GM12878 (cell line): ENCODE measurements around the gene ZNF710. TPM values are rescaled to one million over a fixed set of nuclear protein-coding genes. Genes with fewer than 3 reads are reported as not detected.

Experiments
- ATAC-seq: fragments of 200-7000 bp; cut with Tn5 transposase; 3 replicates; pipeline ENCODE4 v1.9.1; 2020; ENCODE audit warnings: mild to moderate bottlenecking, moderate library complexity
- BruUV-seq: library from RNA; stranded (reverse); fragments of 400-500 nt; replicated peaks from 2 replicates; lab custom pipeline; 2021; lab: Mats Ljungman, UMichigan
- CTCF ChIA-PET: fragments of 300-600 bp; sonication (Branson Sonifier 250); formaldehyde crosslinking; extraction: SDS; loops from one replicate; lab custom pipeline; 2021; ENCODE audit warnings: inconsistent platforms; lab: Yijun Ruan, JAX
- POLR2A ChIA-PET: fragments of 350-600 bp; formaldehyde crosslinking; extraction: SDS; loops from one replicate; lab custom pipeline; 2021; ENCODE audit warnings: inconsistent platforms; lab: Charles Lee
- RAD21 ChIA-PET: fragments of 300-600 bp; sonication (Branson Sonifier 250); formaldehyde crosslinking; loops from one replicate; lab custom pipeline; 2023; ENCODE audit warnings: antibody characterized with exemption; ENCODE audit not compliant: unreplicated experiment; lab: Charles Lee
- SMC1A ChIA-PET: fragments of 300-600 bp; sonication (Branson Sonifier 250); formaldehyde crosslinking; loops from one replicate; lab custom pipeline; 2023; ENCODE audit not compliant: unreplicated experiment, uncharacterized antibody; lab: Charles Lee
- DNase-seq: peaks from one replicate; pipeline ENCODE4 v3.0.0-alpha.2; 2011; ENCODE audit warnings: low read depth, low spot score
- FAIRE-seq: peaks from 3 replicates; lab custom pipeline; 2011; peaks lifted over from hg19 to GRCh38; lab: Jason Lieb, UNC
- H2AFZ ChIP-seq: 2 replicates; pipeline ENCODE4 v1.6.0; 2011; ENCODE audit warnings: low read depth, low read length, control low read depth; ENCODE audit not compliant: control insufficient read depth
- H3K27ac ChIP-seq: 2 replicates; pipeline ENCODE4 v1.5.1; 2011; ENCODE audit warnings: control low read depth; ENCODE audit not compliant: control insufficient read depth, insufficient read depth
- H3K27me3 ChIP-seq, 2 experiments: replicated peaks in 1 of 2; 2 replicates each; pipeline versions ENCODE4 v1.6.0 to v1.6.1; 2011; ENCODE audit warnings: low read length in 1 of 2; ENCODE audit not compliant: control insufficient read depth in 2 of 2, insufficient read depth in 2 of 2
- H3K36me3 ChIP-seq, 2 experiments: 2 replicates each; pipeline ENCODE4 v1.5.1; 2011; ENCODE audit warnings: low read length in 1 of 2; ENCODE audit not compliant: control insufficient read depth in 2 of 2, insufficient read depth in 2 of 2
- H3K4me1 ChIP-seq: 2 replicates; pipeline ENCODE4 v1.6.1; 2011; ENCODE audit warnings: mild to moderate bottlenecking, low read length, moderate library complexity, mixed read lengths; ENCODE audit not compliant: control insufficient read depth, insufficient read depth
- H3K4me2 ChIP-seq: 2 replicates; pipeline ENCODE4 v1.6.0; 2011; ENCODE audit warnings: control low read depth; ENCODE audit not compliant: control insufficient read depth, insufficient read depth
- H3K4me3 ChIP-seq: fragments of 200-600 bp; sonication (generic); 2 replicates; pipeline ENCODE4 v1.5.1; 2016
- H3K79me2 ChIP-seq: 2 replicates; pipeline ENCODE4 v1.6.0; 2011; ENCODE audit warnings: low read length; ENCODE audit not compliant: control insufficient read depth, insufficient read depth
- H3K9ac ChIP-seq: 2 replicates; pipeline ENCODE4 v1.8.0; 2011; ENCODE audit warnings: low read length, control low read depth, mixed read lengths; ENCODE audit not compliant: control insufficient read depth, insufficient read depth
- H3K9me3 ChIP-seq: replicated peaks from 3 replicates; pipeline ENCODE4 v1.5.1; 2011; ENCODE audit warnings: mild to moderate bottlenecking, low read length; ENCODE audit not compliant: control insufficient read depth, insufficient read depth
- H4K20me1 ChIP-seq: 2 replicates; pipeline ENCODE4 v1.6.0; 2011; ENCODE audit not compliant: control insufficient read depth, insufficient read depth
- HDAC2 ChIP-seq: fragments of 200-600 bp; sonication (generic); IDR thresholded peaks from 2 replicates; pipeline ENCODE4 v1.6.1; 2017
- MTA3 ChIP-seq: IDR thresholded peaks from 2 replicates; pipeline ENCODE4 v1.6.1; 2012; ENCODE audit warnings: low read length, inconsistent platforms, borderline replicate concordance
- WGBS: methylation state at CpG from one replicate; pipeline ENCODE4 v1.1.6; 2016; ENCODE audit warnings: low lambda C conversion rate; ENCODE audit not compliant: insufficient replicate concordance, insufficient coverage; ENCODE audit errors: missing lambda C conversion rate; 5-methylcytosine and 5-hydroxymethylcytosine counted together
- in situ Hi-C: fragments of 300-500 bp; cut with MboI; formaldehyde crosslinking; loops from 9 replicates; pipeline ENCODE4 v1.14.3; 2018; ENCODE audit warnings: mixed read lengths
- intact Hi-C: fragments of 100-400 bp; cut with micrococcal nuclease; formaldehyde crosslinking; loops from one replicate; pipeline ENCODE4 v1.14.2; 2022; ENCODE audit not compliant: unreplicated experiment
- polyA plus RNA-seq, 11 experiments: library from polyadenylated mRNA; depleted of rRNA in 4 of 11; unstranded in 6 of 11; stranded (reverse) in 5 of 11; fragments of >200 nt; fragmentation: Nextera tagmentation in 4 of 11; fragmentation: Illumina TruSeq in 1 of 11; extraction: Ambion mirVana in 4 of 11; extraction: Trizol in 1 of 11; gene quantifications; 1 replicate in 1 of 11; 2 replicates in 10 of 11; pipeline versions ENCODE4 v1.2.1 to v1.2.3, GENCODE V29; 2011 to 2016; ENCODE audit warnings: inconsistent platforms in 2 of 11, missing spikeins in 2 of 11, low read depth in 1 of 11
- total RNA-seq, 4 experiments: library from RNA; depleted of rRNA in 3 of 4; stranded (reverse); fragments of >200 nt in 3 of 4; fragmentation: Illumina TruSeq in 1 of 4; extraction: Trizol in 1 of 4; gene quantifications; 2 replicates each; pipeline versions ENCODE4 v1.2.1 to v1.2.3, GENCODE V29; 2013 to 2021
- TF ChIP-seq, protein P1 (sequence below): fragments of 150-350 bp; IDR thresholded peaks from 2 replicates; pipeline ENCODE4 v1.6.1; 2016; ENCODE audit warnings: low read depth, low read length

Gene ZNF710
- total and polyA plus RNA-seq, 10 of the 15 experiments (the other 5 are each of a cell fraction or from before 2014, with no cell fraction given) = 1.4 to 43.5 (median 9.8) TPM

DNA sequence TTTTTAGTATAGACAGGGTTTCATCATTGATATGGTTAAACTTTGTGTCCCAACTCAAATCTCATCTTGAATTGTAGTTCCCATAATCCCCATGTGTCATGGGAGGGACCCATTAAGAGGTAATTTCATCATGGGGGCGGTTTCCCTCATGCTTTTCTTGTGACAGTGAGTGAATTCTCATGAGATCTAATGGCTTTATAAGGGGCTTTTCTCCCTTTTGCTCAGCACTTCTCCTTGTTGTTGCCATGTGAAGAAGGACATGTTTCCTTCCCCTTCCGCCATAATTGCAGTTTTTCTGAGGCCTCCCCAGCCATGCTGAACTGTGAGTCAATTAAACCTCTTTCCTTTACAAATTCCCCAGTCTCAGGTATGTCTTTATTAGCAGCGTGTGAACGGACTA lies 20.2 kb upstream of the ZNF710 start:
- TF ChIP-seq HDAC2 = no peak
- TF ChIP-seq, protein P1, sequence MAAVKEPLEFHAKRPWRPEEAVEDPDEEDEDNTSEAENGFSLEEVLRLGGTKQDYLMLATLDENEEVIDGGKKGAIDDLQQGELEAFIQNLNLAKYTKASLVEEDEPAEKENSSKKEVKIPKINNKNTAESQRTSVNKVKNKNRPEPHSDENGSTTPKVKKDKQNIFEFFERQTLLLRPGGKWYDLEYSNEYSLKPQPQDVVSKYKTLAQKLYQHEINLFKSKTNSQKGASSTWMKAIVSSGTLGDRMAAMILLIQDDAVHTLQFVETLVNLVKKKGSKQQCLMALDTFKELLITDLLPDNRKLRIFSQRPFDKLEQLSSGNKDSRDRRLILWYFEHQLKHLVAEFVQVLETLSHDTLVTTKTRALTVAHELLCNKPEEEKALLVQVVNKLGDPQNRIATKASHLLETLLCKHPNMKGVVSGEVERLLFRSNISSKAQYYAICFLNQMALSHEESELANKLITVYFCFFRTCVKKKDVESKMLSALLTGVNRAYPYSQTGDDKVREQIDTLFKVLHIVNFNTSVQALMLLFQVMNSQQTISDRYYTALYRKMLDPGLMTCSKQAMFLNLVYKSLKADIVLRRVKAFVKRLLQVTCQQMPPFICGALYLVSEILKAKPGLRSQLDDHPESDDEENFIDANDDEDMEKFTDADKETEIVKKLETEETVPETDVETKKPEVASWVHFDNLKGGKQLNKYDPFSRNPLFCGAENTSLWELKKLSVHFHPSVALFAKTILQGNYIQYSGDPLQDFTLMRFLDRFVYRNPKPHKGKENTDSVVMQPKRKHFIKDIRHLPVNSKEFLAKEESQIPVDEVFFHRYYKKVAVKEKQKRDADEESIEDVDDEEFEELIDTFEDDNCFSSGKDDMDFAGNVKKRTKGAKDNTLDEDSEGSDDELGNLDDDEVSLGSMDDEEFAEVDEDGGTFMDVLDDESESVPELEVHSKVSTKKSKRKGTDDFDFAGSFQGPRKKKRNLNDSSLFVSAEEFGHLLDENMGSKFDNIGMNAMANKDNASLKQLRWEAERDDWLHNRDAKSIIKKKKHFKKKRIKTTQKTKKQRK = no peak
- no peak for TF ChIP-seq MTA3
- Histone ChIP-seq H3K79me2 (no peaks in the 10 kb centered on the region), H3K4me2 (no peak overlapping the region), H3K36me3 (no peaks in the 10 kb centered on the region), H4K20me1 (no peaks in the 10 kb centered on the region), H2AFZ (no peak overlapping the region), H3K4me3 (no peak overlapping the region), H3K27me3 (no peaks in the 10 kb centered on the region; a peak in 1 of 4 replicates), H3K4me1 (no peaks in the 10 kb centered on the region), H3K9me3 (no peaks in the 10 kb centered on the region; the same call in 2 of the 3 replicates), H3K27ac (no peak overlapping the region), H3K9ac (no peak overlapping the region)
- ATAC-seq (no peak), DNase-seq (no peak), FAIRE-seq (no peak)
- CTCF ChIA-PET = interaction anchor here (0.6 to 1.6 kb wide), 2 partner anchors 9 to 90 kb away, joined by 3 to 5 read pairs; no protein-coding TSS in a partner anchor
- POLR2A ChIA-PET = no interaction called here
- 67% methylated on average over 4 of the region's 4 CpGs for WGBS
- RAD21 ChIA-PET = no interaction called here
- in situ Hi-C loops (no loop called here), intact Hi-C loops (no loop called here)
- no TSS peak for BruUV-seq
- SMC1A ChIA-PET = interaction anchor here (1.0 kb wide), 1 partner anchor 33 kb away, joined by 5 read pairs; no protein-coding TSS in a partner anchor
